Prostate gland (tissue), 2 donors: ENCODE data around the gene SAMD4A. TPM values are rescaled to one million over a fixed set of nuclear protein-coding genes. Genes with fewer than 3 reads are reported as not detected.

Source experiments
- DNase-seq: peaks from one replicate; pipeline ENCODE4 v3.0.0-alpha.2; 2019; ENCODE audit warnings: low spot score
- H3K27ac ChIP-seq, 2 donors: fragments of 200-600 bp; sonication (generic); 2 replicates each; pipeline ENCODE4 v1.5.1; 2017 to 2019
- H3K27me3 ChIP-seq: fragments of 200-600 bp; sonication (generic); replicated peaks from 2 replicates; pipeline ENCODE4 v1.5.1; 2019; ENCODE audit not compliant: insufficient read depth
- H3K36me3 ChIP-seq, 2 donors: fragments of 200-600 bp; sonication (generic); 1 replicate in 1 of 2; 2 replicates in 1 of 2; pipeline versions ENCODE4 v1.5.1 to v1.8.1; 2017 to 2019
- H3K4me1 ChIP-seq: fragments of 200-600 bp; sonication (generic); replicated peaks from 2 replicates; pipeline ENCODE4 v1.5.1; 2019
- H3K4me3 ChIP-seq, 2 donors: fragments of 200-600 bp; sonication (generic); 2 replicates each; pipeline ENCODE4 v1.5.1; 2017 to 2019
- H3K9me3 ChIP-seq: fragments of 200-600 bp; sonication (generic); 2 replicates; pipeline ENCODE4 v1.5.1; 2017
- CTCF ChIP-seq, 4 experiments: fragments of 200-600 bp in 2 of 4; fragments of 450-650 bp in 2 of 4; sonication (generic) in 2 of 4; IDR thresholded peaks; 1 replicate in 3 of 4; 2 replicates in 1 of 4; pipeline ENCODE4 v1.5.1; 2016 to 2019; ENCODE audit warnings: antibody characterized with exemption in 4 of 4, mild to moderate bottlenecking in 2 of 4, moderate library complexity in 2 of 4
- POLR2A ChIP-seq: fragments of 450-650 bp; IDR thresholded peaks from one replicate; pipeline ENCODE4 v1.6.1; 2016; ENCODE audit warnings: antibody characterized with exemption, mild to moderate bottlenecking
- POLR2AphosphoS5 ChIP-seq: sonication (generic); formaldehyde crosslinking; IDR thresholded peaks from one replicate; pipeline ENCODE4 v1.6.1; 2017; ENCODE audit warnings: antibody characterized with exemption
- WGBS: methylation state at CpG from one replicate; pipeline ENCODE4 v1.1.5; 2018; 5-methylcytosine and 5-hydroxymethylcytosine counted together
- intact Hi-C: fragments of 100-400 bp; cut with DNase I; formaldehyde crosslinking; loops from one replicate; pipeline ENCODE4 v1.14.2; 2022
- total RNA-seq, 2 donors: library from RNA; depleted of rRNA; stranded (reverse); fragments of >200 nt; gene quantifications; one replicate each; pipeline ENCODE4 v1.1.0, GENCODE V29; 2016

Gene SAMD4A
- total RNA-seq, 2 donors from 2014 or later: 18.1 to 38.5 TPM

- H3K27me3 ChIP-seq: no peaks in the 10 kb centered on the region
- H3K4me1 ChIP-seq: no peaks in the 10 kb centered on the region
- H3K36me3 ChIP-seq: no peaks in the 10 kb centered on the region
- H3K4me3 ChIP-seq: no peak overlapping the region
- intact Hi-C loops: no loop called here
- no peak overlapping the region for H3K27ac ChIP-seq
- no peak for DNase-seq
- WGBS: 87% methylated on average over 7 of the region's 7 CpGs
- H3K9me3 ChIP-seq: no peaks in the 10 kb centered on the region
- TF ChIP-seq POLR2A (no peak), POLR2AphosphoS5 (no peak), CTCF (IDR thresholded peaks at IDR 0.05) (no peak)
Observed at GRCh38 chr14:54582334-54582733, 15.4 kb downstream of the SAMD4A start.

- Histone ChIP-seq H3K27me3 (no peaks in the 10 kb centered on the region), H3K4me1 (no peaks in the 10 kb centered on the region), H3K4me3 (no peak overlapping the region), H3K27ac (no peak overlapping the region), H3K9me3 (no peaks in the 10 kb centered on the region), H3K36me3 (no peaks in the 10 kb centered on the region)
- TF ChIP-seq POLR2A (no peak), CTCF (IDR thresholded peaks at IDR 0.05) (no peak), POLR2AphosphoS5 (no peak)
- intact Hi-C loops: no loop called here
- no peak for DNase-seq
- 59% methylated on average over 1 of the region's 1 CpG for WGBS
Observed at GRCh38 chr14:54584097-54584496, 17.2 kb downstream of the SAMD4A start.

GRCh38 chr14:54585214-54585613 lies 18.3 kb downstream of the SAMD4A start:
- 91% methylated on average over 3 of the region's 3 CpGs for WGBS
- intact Hi-C loops: no loop called here
- DNase-seq: no peak
- Histone ChIP-seq H3K9me3 (no peaks in the 10 kb centered on the region), H3K4me1 (no peaks in the 10 kb centered on the region), H3K36me3 (no peaks in the 10 kb centered on the region), H3K27me3 (no peaks in the 10 kb centered on the region), H3K4me3 (no peak overlapping the region), H3K27ac (no peak overlapping the region)
- no peak for TF ChIP-seq POLR2A
- TF ChIP-seq CTCF (IDR thresholded peaks at IDR 0.05): no peak
- no peak for TF ChIP-seq POLR2AphosphoS5

GRCh38 chr14:54589076-54589475 lies 22.1 kb downstream of the SAMD4A start:
- no peaks in the 10 kb centered on the region for H3K27me3 ChIP-seq
- H3K9me3 ChIP-seq: no peaks in the 10 kb centered on the region
- no peaks in the 10 kb centered on the region for H3K4me1 ChIP-seq
- DNase-seq: no peak
- intact Hi-C loops: no loop called here
- H3K27ac ChIP-seq: no peak overlapping the region
- TF ChIP-seq POLR2A: no peak
- H3K36me3 ChIP-seq: no peaks in the 10 kb centered on the region
- 87% methylated on average over 2 of the region's 2 CpGs for WGBS
- no peak overlapping the region for H3K4me3 ChIP-seq

- Histone ChIP-seq H3K36me3 (no peaks in the 10 kb centered on the region), H3K27ac (no peak overlapping the region), H3K4me3 (no peak overlapping the region), H3K4me1 (no peaks in the 10 kb centered on the region), H3K27me3 (no peaks in the 10 kb centered on the region), H3K9me3 (no peaks in the 10 kb centered on the region)
- intact Hi-C loops: no loop called here
- WGBS: 76% methylated on average over 4 of the region's 4 CpGs
- DNase-seq: no peak
- TF ChIP-seq CTCF (IDR thresholded peaks at IDR 0.05) (no peak), POLR2AphosphoS5 (no peak), POLR2A (no peak)
Observed at GRCh38 chr14:54589843-54590242, 22.9 kb downstream of the SAMD4A start.
